NT2/D1 (cell line): ENCODE results near the gene PKNOX2.

Source experiments
- SUZ12 ChIP-seq: IDR thresholded peaks from 2 replicates; pipeline ENCODE4 v1.6.1; 2011; ENCODE audit not compliant: insufficient read length, insufficient read depth; ENCODE audit errors: extremely low read depth
- YY1 ChIP-seq: IDR thresholded peaks from 2 replicates; pipeline ENCODE4 v1.6.1; 2011; ENCODE audit not compliant: insufficient read length, insufficient read depth
- ZNF274 ChIP-seq: IDR thresholded peaks from 2 replicates; pipeline ENCODE4 v1.6.1; 2011; ENCODE audit warnings: mild to moderate bottlenecking, low read depth, low read length

DNA sequence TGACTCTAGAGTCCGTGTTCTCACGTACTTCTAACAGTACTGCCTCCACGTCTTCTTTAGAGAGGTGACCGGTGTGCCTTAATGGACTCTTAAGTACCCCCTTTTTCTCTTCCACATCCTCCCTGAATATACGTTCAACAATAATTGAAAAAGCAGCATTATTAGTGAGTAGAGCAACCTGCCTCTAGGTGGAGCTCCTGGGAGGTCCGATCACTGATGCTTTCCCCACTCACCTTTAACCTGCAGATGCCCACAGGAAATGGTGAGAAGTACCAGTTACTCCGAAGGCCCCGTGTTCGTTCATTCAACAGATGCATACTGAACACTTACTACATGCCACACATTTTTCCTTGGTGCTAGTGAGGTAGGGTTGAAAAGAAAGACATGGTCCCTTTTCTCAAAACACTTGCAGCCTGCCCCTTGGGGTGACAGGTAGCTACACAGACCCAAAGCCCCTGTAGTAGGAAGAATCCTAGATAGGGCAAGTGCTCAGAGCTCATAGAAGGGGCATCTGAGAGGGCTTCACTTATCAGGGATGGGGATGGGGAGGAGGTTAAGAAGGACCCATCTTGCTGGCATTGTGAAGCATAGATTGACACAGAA lies 258.8 kb downstream of the PKNOX2 start:
- TF ChIP-seq ZNF274 (no peak), YY1 (no peak), SUZ12 (no peak)
